Occipital lobe (tissue), 2 donors: ENCODE results near the gene FZD7. TPM values are rescaled to one million over a fixed set of nuclear protein-coding genes. Genes with fewer than 3 reads are reported as not detected.

Experiments used
- DNase-seq: peaks from one replicate; lab custom pipeline; 2025; lab: John Stamatoyannopoulos, UW
- total RNA-seq: library from RNA; depleted of rRNA; stranded (reverse); fragments of >200 nt; gene quantifications from one replicate; pipeline ENCODE4 v1.2.3, GENCODE V29; 2014

FZD7 gene
- total RNA-seq: 7.0 TPM

DNA sequence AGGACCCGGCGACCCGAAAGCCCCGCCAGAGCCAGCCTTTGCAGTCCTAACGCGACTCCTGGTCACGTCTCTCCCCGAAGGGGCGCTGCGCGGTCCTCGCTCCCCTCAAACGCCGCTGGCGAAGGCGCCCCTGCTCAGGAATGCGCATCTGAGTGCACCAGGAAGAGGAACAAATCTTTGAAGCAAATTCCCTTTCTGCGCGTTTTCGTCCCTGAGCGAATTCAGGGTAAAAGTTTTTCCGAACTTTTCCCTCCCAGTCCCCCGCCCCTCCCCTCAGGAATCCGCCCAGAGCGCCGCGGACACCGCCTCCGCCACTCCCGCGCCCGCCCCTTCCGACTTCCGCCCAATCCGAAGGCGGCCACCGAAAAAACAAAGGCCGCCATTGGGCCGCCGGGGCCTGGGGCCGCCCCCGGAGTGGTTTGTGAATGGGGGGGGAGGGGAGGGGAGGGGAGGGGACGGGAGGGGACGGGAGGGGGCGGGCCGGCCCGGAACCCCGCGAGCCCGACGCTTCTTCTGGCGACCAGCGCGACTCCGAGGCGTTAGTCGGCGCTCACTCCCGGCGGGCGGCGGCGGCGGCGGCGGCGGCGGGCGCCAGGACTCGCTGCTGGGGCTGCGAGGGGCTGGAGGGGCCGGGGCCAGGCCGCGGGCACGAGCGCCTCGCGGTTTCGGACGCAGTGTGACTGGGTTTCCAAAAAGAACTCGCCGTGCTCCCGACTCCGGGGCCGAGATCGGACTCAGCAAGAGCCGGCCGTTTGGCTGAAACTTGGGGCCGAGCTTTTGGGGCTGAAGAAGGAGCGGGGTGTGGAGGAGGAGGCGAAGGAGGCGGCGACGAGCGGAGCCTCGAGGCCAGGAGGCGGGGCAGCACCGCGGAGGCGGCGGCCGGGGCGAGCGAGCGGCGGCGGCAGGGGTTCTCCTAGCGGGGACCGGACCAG lies at the start of gene FZD7:
FZD7 (plus strand) TSS at position 539 of the 932 bp plus-strand sequence. CDS start 793 bp downstream, outside the sequence.
- peak; percentile 77 for DNase-seq

- DNase-seq: no peak
Observed at GRCh38 chr2:201984333-201984732, 49.3 kb upstream of the FZD7 start.

GRCh38 chr2:201984800-201985525 lies 48.7 kb upstream of the FZD7 start:
- peak; percentile 78 for DNase-seq

- no peak for DNase-seq
Observed at GRCh38 chr2:201985728-201986462, 47.8 kb upstream of the FZD7 start.

GRCh38 chr2:201986463-201986735 lies 47.3 kb upstream of the FZD7 start:
- no peak for DNase-seq

- no peak for DNase-seq
Observed at GRCh38 chr2:201987426-201987825, 46.2 kb upstream of the FZD7 start.

DNA sequence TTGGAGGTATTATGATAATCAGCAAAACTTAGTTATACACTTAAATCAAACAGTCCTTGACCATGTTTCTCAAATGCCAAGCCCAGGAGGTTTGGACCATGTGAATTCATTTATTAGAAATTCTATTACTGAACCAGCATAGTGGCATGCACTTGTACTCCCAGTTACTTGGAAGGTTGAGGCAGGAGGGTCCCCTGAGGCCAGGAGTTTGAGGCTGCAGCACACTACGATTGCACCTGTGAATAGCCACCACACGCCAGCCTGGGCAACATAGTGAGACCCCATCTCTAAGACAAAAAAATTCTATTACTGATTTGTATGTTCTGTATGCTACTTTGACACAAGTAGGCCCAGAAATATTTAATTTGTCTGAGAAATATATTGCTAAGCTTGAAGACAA lies 43.6 kb upstream of the FZD7 start:
- DNase-seq: no peak

GRCh38 chr2:201992960-201993359 lies 40.7 kb upstream of the FZD7 start:
- no peak for DNase-seq

- DNase-seq: no peak
Observed at GRCh38 chr2:201994973-201995638, 38.5 kb upstream of the FZD7 start.

GRCh38 chr2:201996006-201996405 lies 37.6 kb upstream of the FZD7 start:
- DNase-seq: no peak

DNA sequence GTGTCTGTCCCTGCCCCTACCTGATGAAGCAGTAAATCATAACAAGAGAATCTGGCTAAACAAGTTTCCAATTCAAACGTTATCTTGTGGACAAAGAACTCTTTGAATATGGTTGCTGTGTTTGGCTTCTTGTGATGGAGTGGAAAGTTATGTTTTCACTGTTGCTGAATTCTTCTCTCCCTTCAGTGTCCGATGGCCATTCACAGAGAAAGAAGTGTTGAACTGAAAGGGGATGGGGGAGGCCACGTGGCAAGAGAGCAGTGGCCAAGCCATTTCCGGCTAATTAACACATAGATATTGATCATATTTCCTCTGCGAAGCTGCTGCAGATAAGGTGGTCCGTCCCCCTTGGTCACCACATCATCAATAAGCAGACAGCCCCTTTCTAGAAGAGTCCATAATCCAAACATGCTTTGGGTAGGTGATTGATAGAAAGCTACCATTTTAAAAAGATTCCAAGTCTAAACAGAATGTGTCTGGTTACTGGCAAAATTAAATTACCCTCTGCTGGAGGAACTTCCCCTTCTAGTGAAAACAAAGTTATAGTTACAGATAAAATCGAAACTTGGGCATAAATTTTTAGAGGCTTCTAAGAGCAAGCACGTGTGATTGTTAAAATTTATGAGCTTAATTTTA lies 36.9 kb upstream of the FZD7 start:
- no peak for DNase-seq

- no peak for DNase-seq
Observed at GRCh38 chr2:201999279-201999678, 34.4 kb upstream of the FZD7 start.

GRCh38 chr2:202001826-202002225 lies 31.8 kb upstream of the FZD7 start:
- no peak for DNase-seq

DNA sequence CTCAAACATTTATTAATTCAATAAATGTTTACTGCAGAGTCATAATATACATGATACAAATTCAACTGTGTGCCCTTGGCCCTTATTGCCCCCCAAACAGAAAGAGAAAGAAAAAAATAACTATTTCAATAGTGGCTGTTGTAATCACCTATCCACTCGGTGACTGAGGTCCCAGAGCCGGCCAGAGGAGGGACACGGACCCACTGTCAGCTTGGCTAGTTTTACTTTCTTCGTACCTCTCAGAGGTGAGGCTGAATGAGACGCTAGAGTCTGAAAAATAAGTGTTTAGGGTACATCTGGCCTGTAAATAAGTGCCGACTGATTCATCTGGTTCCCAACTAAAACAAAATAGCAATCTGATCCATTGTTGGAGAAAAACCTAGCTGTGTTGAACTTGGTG lies 31.3 kb upstream of the FZD7 start:
- no peak for DNase-seq

GRCh38 chr2:202005272-202005887 lies 28.3 kb upstream of the FZD7 start:
- no peak for DNase-seq

- DNase-seq: no peak
Observed at GRCh38 chr2:202006301-202006700, 27.4 kb upstream of the FZD7 start.

DNA sequence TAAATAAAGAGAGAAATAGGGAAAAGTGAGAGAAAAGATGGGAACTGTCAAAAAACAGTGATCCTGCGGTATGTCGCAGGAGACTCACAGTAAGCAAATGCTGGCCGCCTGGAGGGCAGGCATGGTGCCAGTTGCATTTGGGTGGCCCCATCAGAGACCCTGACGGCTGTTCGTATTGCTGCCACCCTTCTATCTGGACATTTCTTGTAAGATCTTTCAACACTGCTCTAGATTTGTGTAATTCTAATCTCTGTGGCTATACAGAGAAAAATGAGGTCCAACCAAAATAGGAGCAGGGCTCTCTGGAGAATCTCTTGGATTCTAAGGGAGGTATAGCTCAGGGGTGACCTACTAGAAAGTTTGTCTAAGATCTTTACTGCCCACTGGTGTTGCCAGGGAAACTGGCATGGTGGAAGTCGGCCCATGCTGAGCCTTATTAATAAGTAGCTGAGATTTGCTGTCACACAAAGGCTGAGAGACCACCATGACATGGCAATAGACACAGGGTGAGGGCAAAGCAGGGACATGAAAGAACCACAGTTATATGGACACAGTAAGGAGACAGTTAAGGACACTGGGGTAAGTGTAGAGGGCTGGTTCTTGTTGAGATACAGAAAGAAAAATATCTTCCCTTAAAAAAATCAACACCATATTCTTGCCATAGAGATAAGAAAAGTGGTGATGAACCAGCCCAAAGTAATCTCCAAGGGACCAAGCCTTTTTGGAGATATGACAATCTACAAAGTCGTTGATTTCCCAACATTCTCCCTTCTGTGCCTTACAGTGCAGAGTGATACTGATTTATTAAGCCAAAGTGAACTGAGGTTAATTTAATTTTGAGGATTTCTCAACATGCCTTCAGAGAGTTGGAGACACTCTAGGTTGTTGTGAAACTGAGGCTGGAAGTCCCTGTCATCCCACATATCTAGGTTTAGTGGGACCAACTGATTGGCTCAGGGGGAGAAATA lies 26.4 kb upstream of the FZD7 start:
- DNase-seq: no peak

GRCh38 chr2:202007983-202008354 lies 25.7 kb upstream of the FZD7 start:
- DNase-seq: no peak

DNA sequence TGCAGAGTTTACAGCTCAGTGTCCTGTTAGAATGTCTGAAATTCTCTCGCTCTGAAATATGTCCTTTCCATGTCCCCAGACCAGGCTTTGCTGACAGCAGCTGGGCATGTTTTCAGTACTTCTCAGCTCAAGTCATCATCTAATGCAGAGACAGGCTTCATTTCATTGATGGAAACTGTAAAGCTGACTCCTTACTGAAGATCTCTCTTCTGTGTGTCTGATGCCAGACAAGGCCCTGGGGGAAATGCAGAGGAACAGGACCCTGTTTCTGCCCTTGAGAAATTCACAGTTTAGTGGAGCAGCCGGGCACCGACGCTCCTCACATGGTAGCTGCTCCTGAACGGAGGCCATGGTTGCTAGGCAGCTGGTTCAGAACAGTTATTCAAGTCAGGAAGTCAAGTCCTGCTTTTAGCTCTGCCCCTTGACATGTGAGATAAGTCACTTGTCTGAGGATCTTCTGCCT lies 24.6 kb upstream of the FZD7 start:
- no peak for DNase-seq
